Astrocyte (in vitro differentiated cells and primary cell): Measurements from ENCODE around the gene GCK.

ENCODE experiments used
- CTCF ChIP-seq: IDR thresholded peaks from 2 replicates; pipeline ENCODE4 v1.5.1; 2011; ENCODE audit warnings: low read depth, mild to moderate bottlenecking, inconsistent platforms, low read length, moderate library complexity; ENCODE audit not compliant: insufficient read depth
- EZH2 ChIP-seq: IDR thresholded peaks from 2 replicates; pipeline ENCODE4 v1.6.1; 2012; ENCODE audit warnings: mild to moderate bottlenecking, low read length, inconsistent platforms; ENCODE audit not compliant: insufficient read depth

GRCh38 chr7:44144968-44145478 lies 44.2 kb downstream of the GCK start:
- TF ChIP-seq CTCF (no peak), EZH2 (no peak)
